Measurements from ENCODE around the gene RNF11.

The RNF11 gene

GRCh38 chr1:51263147-51263877, 27.2 kb downstream of the RNF11 start:
- DNase-seq (ENCODE audit: low read depth in 2 of 2): no peak

DNA sequence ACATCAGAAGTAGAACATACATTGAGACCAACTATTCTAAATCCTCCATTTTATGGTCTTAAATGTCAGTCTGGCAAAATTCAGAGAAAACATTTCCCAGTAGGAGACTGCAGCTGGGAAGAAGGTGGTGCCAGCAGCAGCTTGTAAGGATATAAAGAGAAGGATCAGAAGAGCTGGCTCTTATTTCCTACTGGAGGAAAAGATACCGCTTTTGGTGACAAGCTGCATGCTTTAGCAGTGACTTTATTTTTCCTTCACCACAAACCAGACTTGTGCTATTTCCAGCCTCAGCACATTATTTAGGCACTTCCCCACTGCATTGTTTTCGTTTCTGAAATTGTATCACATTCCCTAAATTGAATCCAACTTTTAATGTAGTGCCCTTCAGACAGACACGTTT, 28.4 kb downstream of the RNF11 start:
- DNase-seq (ENCODE audit: low read depth in 2 of 2): no peak

- DNase-seq (ENCODE audit: low read depth in 2 of 2): no peak
Observed at GRCh38 chr1:51265618-51266017, 29.5 kb downstream of the RNF11 start.

DNA sequence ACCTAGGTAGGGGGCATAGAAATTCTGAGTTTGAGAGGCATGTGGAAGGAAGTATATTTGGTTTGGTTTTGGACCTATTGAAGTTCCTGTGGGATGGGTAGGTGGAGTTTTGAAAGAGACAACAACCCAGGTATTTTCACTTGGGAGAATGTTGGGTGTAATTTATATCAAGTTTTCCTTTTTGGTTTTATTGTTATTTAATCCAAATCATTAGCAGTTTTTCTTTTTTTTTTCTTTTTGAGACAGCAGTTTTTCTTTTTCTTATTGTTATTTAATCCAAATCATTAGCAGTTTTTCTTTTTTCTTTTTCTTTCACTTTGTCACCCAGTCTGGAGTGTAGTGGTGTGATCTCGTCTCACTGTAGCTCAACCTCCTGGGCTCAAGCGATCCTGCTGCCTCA, 30.1 kb downstream of the RNF11 start:
- DNase-seq (ENCODE audit: low read depth in 2 of 2): no peak

DNA sequence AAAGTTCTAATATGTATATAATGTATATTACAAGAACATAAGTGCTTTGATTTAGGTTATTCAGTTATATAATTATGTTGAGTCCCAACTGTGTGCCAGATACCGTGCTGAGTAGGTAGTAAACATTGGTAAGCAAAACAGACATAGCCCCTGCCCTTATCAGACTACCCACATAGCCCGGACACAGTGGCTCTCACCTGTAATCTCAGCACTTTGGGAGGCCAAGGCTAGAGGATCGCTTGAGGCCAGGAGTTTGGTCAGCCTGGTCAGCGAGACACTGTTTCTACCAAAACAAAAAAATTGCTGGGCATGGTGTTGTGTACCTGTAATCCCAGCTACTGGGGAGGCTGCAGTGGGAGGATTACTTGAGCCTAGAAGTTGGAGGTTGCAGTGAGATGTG, 30.7 kb downstream of the RNF11 start:
- DNase-seq (ENCODE audit: low read depth in 2 of 2): no peak

GRCh38 chr1:51268634-51269033, 32.6 kb downstream of the RNF11 start:
- no peak for DNase-seq (ENCODE audit: low read depth in 2 of 2)

GRCh38 chr1:51270751-51271150, 34.7 kb downstream of the RNF11 start:
- no peak for DNase-seq (ENCODE audit: low read depth in 2 of 2)

DNA sequence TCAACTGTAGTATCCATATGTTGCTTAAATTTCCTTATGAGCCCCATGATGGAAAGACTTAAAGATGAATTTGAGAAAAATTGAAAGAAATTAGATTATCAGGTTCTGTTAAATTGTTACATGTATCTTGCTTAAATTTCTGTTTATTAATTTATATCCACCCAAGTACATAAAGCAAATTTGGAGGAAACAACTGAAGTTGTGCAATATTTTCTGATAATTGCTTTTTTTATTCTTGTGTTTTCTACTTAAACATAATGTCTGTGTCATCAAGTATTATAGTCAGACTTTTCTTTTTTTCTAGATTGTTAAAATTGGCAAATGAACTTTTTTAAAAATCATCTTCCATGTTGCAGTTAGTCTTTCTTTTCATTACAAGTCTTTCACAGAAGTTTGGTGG, 36.8 kb downstream of the RNF11 start:
- no peak for DNase-seq (ENCODE audit: low read depth in 2 of 2)

GRCh38 chr1:51274676-51275075, 38.6 kb downstream of the RNF11 start:
- no peak for DNase-seq (ENCODE audit: low read depth in 2 of 2)

DNA sequence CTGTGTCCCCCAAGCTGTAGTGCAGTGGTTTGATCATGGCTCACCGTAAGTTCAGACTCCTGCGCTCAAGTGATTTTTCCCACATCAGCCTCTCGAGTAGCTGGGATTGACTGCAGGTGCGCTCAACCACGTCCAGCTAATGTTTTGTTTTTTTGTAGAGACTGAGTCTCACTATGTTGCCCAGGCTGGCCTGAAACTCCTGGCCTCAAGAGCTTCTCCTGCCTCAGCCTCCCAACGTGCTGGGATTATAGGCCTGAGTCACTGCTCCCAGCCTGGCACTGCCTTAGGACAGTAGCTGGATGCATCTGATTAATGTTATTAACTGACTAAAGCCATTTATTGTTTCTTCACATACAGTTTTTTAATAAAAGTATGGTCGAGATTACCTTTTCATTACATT, 40.2 kb downstream of the RNF11 start:
- no peak for DNase-seq (ENCODE audit: low read depth in 2 of 2)

DNA sequence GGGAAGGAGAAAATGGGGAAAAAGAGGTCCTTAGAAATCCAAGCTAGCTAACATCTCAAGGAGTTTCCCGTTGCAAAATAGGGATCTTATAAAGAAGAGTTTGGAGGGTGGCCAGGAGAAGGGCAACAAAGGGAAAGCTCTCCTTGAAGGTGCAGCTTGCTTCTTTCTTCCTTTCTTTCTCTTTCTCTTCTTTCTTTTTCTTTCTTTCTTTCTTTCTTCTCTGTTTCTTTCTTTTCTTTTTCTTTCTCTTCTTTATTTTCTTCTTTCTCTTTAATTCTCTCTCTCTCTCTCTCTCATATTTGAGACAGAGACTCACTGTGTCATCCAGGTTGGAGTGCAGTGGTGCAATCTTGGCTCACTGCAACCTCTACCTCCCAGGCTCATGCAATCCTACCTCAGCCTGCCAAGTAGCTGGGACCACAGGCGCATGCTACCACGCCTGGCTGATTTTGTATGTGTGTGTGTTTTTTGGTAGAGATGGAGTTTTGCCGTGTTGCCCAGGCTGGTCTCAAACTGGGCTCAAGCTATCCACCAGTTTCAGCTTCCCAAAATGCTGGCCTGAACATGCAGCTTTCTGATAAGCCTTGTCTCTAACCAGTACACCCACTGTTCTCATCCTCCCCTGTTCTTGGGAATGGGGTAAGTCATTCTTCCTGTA, 44.4 kb downstream of the RNF11 start:
- no peak for DNase-seq (ENCODE audit: low read depth in 2 of 2)

DNA sequence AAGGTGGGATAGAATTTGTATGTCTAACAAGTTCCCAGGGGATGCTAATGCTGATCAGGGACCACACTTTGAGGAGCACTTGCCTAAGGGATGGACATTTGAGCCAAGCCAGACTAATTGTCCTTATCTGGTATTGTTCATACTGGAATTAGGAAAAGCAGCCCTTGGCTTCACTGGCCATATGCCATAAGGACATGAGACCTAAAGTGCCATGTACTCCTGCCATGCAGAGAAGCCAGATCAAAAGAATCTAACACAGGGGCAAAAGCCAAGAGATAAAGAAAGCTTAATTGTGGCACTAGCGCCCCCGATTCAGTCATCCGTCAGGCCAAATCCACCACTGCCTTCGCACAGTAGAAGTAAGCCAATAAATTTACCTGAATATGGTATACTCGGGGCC, 45.7 kb downstream of the RNF11 start:
- no peak for DNase-seq (ENCODE audit: low read depth in 2 of 2)

DNA sequence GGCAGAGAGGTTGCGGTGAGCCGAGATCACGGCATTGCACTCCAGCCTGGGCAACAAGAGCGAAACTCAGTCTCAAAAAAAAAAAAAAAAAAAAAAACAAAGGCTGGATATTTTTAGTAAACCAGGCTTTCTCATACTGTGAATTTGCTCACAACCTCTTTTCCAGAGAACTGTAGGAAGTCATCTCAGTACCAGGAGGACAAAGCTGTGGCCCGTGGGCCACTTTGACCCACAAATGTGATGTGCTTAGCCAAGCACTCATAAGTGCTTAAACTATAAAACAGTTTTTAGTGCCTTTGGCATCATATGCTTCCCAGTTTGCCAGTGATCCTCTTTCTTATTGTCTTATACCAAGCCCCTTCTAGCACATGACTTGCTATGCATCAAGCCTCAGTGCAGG, 46.5 kb downstream of the RNF11 start:
- no peak for DNase-seq (ENCODE audit: low read depth in 2 of 2)

DNA sequence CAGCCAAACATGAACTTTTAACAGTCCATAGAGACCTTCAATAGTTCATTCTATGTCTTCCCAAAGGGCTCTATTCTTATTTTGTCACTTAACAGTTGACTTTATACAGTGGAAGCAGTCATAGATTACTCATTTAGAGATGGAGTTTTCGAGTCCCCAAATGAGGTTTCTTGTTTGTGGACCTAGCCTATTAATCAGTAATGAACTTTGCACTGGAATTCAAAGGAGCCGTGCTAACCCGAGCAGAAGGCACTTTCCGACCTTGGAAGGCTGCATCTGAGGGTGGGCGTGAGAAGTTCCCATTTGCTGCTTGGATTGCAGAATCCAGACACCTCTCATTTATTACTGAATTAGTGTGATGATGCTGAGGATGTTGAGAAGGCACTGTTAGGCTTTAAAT, 47.9 kb downstream of the RNF11 start:
- DNase-seq (ENCODE audit: low read depth in 2 of 2): no peak

- DNase-seq (ENCODE audit: low read depth in 2 of 2): no peak
Observed at GRCh38 chr1:51284487-51284954, 48.4 kb downstream of the RNF11 start.

- no peak for DNase-seq (ENCODE audit: low read depth in 2 of 2)
Observed at GRCh38 chr1:51285055-51285454, 49.0 kb downstream of the RNF11 start.

GRCh38 chr1:51287966-51288365, 51.9 kb downstream of the RNF11 start:
- DNase-seq (ENCODE audit: low read depth in 2 of 2): no peak

- no peak for DNase-seq (ENCODE audit: low read depth in 2 of 2)
Observed at GRCh38 chr1:51288578-51288977, 52.5 kb downstream of the RNF11 start.

DNA sequence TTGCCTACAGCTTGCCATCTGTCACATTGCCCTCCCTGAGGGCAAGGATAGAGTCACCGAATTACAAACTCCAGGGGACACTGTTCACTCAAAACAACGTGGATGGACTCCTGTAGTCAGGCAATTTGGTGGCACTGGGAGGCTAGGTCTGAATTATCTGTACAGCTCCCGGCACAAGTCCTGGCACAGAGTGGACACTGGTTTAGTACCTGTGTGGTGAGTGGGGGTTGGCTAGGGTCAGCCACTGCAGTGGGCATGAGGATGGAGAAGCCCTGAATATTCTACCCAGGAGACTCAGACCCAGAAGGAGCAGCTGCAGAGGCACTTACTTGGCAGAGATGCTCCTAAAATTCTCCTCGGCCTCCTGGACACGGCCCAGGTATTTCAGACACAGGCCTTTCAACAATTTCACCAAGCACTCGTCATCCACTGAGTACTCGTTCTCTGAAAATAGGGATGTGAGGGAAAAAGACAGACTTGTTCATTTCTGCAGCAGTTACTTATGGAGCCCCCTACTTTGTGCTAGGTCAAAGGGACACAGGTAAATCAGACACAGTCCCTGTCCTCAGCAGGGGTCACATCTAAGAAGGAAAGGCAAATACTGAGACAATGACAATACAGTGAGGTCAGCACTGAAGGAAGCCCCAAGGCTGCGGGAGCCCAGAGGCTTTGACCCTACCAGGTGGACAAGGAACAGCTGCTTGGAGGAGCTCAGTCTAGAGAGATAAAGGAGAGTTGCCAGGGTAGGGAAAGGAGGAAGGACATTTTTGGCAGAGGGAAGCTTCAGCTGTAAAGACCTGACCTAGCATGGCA, 53.8 kb downstream of the RNF11 start:
- no peak for DNase-seq (ENCODE audit: low read depth in 2 of 2)

DNA sequence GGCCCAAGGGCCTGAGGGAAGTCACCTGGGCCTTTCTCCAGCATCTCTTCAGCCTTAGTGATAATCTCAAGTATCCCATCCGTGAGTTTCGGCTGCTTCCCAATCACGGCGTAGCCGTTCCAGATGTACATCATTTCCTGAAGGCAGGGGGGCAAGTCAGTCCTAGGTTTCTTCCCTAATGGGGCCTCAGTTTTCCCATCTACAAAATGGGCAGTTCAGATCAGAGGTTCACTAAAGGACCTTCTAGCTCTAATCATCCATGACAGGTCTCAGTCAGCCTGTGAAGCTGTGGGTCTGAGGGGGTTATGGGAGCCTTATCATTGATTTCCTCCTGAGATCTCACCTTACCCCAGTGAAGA, 54.4 kb downstream of the RNF11 start:
- DNase-seq (ENCODE audit: low read depth in 2 of 2): no peak

DNA sequence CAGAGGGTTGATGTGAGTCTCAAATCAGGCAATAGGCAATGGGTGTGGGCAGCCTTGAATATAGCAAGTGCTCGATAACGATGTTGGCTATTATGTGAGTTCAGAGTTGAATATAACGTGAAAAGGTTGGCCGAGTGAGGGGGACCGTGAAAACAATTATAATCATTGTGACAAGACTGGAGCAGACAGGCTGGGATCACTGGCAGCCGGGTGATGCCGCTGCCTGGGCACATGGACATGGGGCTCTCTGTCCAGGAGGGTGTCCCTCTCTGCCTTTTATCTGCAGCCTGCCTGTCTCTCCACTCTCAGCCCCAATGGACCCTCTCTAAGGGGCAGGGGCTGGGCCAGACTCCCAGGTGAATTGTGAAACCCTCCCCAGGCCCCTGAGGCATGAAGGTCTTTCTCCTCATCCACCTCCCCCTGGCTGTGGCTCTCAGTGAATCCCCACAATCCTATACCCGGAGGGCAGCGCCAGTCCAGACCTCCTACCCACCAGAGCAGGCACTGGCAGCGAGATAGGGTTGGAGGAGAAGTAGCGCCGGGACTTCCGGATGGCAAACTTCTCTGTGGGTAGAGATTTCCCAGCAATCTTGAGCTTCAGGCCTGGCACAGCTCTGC, 57.9 kb downstream of the RNF11 start:
- DNase-seq (ENCODE audit: low read depth in 2 of 2): no peak

DNA sequence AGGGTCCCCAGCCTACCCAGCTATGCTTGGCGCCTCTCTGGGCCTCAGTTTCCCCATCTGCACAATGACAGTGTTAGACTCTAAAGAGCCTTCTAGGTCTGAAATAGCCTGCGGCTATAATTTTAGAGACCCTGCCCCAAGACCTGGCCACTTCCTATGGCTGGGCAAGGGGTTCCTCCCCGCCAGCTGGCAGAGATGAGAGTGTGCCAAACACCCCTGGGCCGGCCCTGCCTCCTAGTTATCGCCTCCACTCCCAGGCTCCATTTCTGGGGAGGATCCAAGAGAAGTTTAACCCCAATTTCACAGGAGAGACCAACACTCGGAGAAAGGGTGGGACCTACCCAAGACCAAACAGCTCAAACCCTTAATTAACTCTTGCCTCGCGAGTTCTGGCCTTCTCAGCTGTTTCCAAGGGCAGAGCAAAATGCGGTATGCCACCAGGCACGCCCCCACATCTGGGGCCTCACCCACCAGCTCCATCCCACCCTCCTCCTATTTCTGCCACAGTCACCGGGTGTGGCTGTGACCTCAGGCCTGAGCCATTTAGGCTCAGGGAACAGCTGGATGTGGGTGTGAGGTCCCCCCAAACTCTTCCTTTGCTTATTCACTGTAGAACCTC, 58.6 kb downstream of the RNF11 start:
- no peak for DNase-seq (ENCODE audit: low read depth in 2 of 2)

Data from activated CD8-positive, alpha-beta memory T cell treated with anti-CD3 and anti-CD28 coated beads for 4 hours (primary cell).